Neuronal stem cell (in vitro differentiated cells): Measurements from ENCODE around the gene IGSF9.

Source experiments
- DNase-seq: peaks from one replicate; pipeline ENCODE4 v3.0.0-alpha.2; 2013; ENCODE audit warnings: low spot score
- H2AFZ ChIP-seq: one replicate; pipeline ENCODE4 v1.6.1; 2013; ENCODE audit warnings: mild to moderate bottlenecking, low read length, inconsistent platforms
- H2AK5ac ChIP-seq: 2 replicates; pipeline ENCODE4 v1.6.1; 2013; ENCODE audit warnings: low read depth, mild to moderate bottlenecking, inconsistent platforms, low read length, moderate library complexity, mixed read lengths
- H2BK120ac ChIP-seq: 2 replicates; pipeline ENCODE4 v1.6.1; 2013; ENCODE audit warnings: low read depth, mild to moderate bottlenecking, inconsistent platforms, low read length, moderate library complexity, mixed read lengths
- H2BK12ac ChIP-seq: one replicate; pipeline ENCODE4 v1.6.1; 2013; ENCODE audit warnings: low read length, inconsistent platforms
- H2BK15ac ChIP-seq: 2 replicates; pipeline ENCODE4 v1.6.1; 2013; ENCODE audit warnings: mild to moderate bottlenecking, low read length, inconsistent platforms, mixed read lengths
- H2BK5ac ChIP-seq: one replicate; pipeline ENCODE4 v1.6.1; 2013; ENCODE audit warnings: inconsistent platforms, mild to moderate bottlenecking, low read length, moderate library complexity
- H3K14ac ChIP-seq: one replicate; pipeline ENCODE4 v1.6.1; 2013; ENCODE audit warnings: low read length, inconsistent platforms
- H3K18ac ChIP-seq: 2 replicates; pipeline ENCODE4 v1.6.1; 2013; ENCODE audit warnings: low read length, inconsistent platforms
- H3K23ac ChIP-seq: 2 replicates; pipeline ENCODE4 v1.6.1; 2013; ENCODE audit warnings: low read depth, mild to moderate bottlenecking, mixed read lengths, low read length, inconsistent platforms; ENCODE audit not compliant: poor library complexity
- H3K27ac ChIP-seq: replicated peaks from 3 replicates; pipeline ENCODE4 v1.5.1; 2013; ENCODE audit warnings: low read length, inconsistent platforms
- H3K27me3 ChIP-seq, 3 experiments: 2 replicates each; pipeline ENCODE4 v1.6.1; 2013; ENCODE audit warnings: low read length in 3 of 3, mild to moderate bottlenecking in 2 of 3, inconsistent platforms in 1 of 3, low read depth in 1 of 3, mixed read lengths in 1 of 3, moderate library complexity in 1 of 3; ENCODE audit not compliant: control insufficient read depth in 3 of 3, insufficient read depth in 3 of 3
- H3K36me3 ChIP-seq, 2 donors: replicated peaks in 1 of 2; 2 replicates each; pipeline ENCODE4 v1.6.1; 2013; ENCODE audit warnings: low read length in 2 of 2; ENCODE audit not compliant: control insufficient read depth in 2 of 2, insufficient read depth in 2 of 2
- H3K4ac ChIP-seq: 2 replicates; pipeline ENCODE4 v1.6.1; 2013; ENCODE audit warnings: inconsistent platforms, mild to moderate bottlenecking, low read length, moderate library complexity
- H3K4me1 ChIP-seq, 2 donors: 1 replicate in 1 of 2; 2 replicates in 1 of 2; pipeline ENCODE4 v1.6.1; 2013; ENCODE audit warnings: low read length in 2 of 2, low read depth in 1 of 2; ENCODE audit not compliant: control insufficient read depth in 2 of 2, insufficient read depth in 1 of 2
- H3K4me2 ChIP-seq: one replicate; pipeline ENCODE4 v1.6.1; 2013; ENCODE audit warnings: mild to moderate bottlenecking, low read length, inconsistent platforms; ENCODE audit not compliant: insufficient read depth, poor library complexity, severe bottlenecking
- H3K4me3 ChIP-seq, 2 donors: 2 replicates each; pipeline ENCODE4 v1.5.1; 2013; ENCODE audit warnings: low read length in 2 of 2, mild to moderate bottlenecking in 2 of 2, inconsistent platforms in 1 of 2, moderate library complexity in 1 of 2
- H3K79me1 ChIP-seq: one replicate; pipeline ENCODE4 v1.6.1; 2013; ENCODE audit warnings: low read depth, mild to moderate bottlenecking, inconsistent platforms, low read length, moderate library complexity
- H3K9ac ChIP-seq: one replicate; pipeline ENCODE4 v1.6.1; 2013; ENCODE audit warnings: mild to moderate bottlenecking, low read depth, low read length, inconsistent platforms; ENCODE audit not compliant: poor library complexity
- H3K9me3 ChIP-seq, 2 donors: replicated peaks in 1 of 2; 2 replicates each; pipeline versions ENCODE3 to v1.6.1; 2013; ENCODE audit warnings: low read length in 2 of 2, mild to moderate bottlenecking in 2 of 2, inconsistent platforms in 1 of 2, low read depth in 1 of 2, mixed read lengths in 1 of 2, moderate library complexity in 1 of 2; ENCODE audit not compliant: control insufficient read depth in 2 of 2, insufficient read depth in 1 of 2
- H4K8ac ChIP-seq: one replicate; pipeline ENCODE4 v1.6.1; 2013; ENCODE audit warnings: low read depth, mild to moderate bottlenecking, inconsistent platforms, low read length, moderate library complexity
- H4K91ac ChIP-seq: one replicate; pipeline ENCODE4 v1.6.1; 2013; ENCODE audit warnings: low read length, low read depth, mild to moderate bottlenecking, inconsistent platforms; ENCODE audit not compliant: poor library complexity
- whole genome bisulfite sequencing, 2 donors: extraction: QIAGEN DNeasy Blood & Tissue Kit; methylation state at CpG; one replicate each; pipeline ENCODE4 v1.1.7; 2013; ENCODE audit warnings: missing lambda C conversion rate in 2 of 2, mixed read lengths in 1 of 2; ENCODE audit not compliant: insufficient read length in 2 of 2, insufficient replicate concordance in 1 of 2; ENCODE audit errors: extremely low coverage in 2 of 2; 5-methylcytosine and 5-hydroxymethylcytosine counted together

IGSF9 gene

DNA sequence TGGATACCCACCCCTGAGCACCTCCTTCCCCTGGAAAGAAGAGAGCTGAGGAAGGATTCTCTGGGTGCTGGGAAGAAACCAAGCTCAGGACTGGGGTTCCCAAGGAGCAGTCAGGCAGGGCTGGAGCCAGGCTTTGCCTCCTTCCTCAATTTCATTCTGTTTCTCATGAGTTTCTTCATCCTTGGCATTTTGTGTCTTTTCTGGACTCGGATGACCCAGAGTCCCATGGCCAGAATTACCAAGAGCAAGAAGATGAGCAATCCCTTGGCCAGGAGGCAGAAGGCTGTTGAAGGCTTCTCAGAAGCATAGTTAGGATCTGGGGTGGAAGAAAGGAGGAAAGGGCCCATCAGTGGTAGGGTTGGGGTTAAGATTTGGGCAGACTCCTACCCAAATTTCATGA is 6.1 kb upstream of the IGSF9 start:
- H3K4ac ChIP-seq: no peak overlapping the region
- no peak overlapping the region for H4K91ac ChIP-seq
- DNase-seq: no peak
- no peak overlapping the region for H2AFZ ChIP-seq
- no peak overlapping the region for H3K18ac ChIP-seq
- H3K9ac ChIP-seq: no peak overlapping the region
- no peak overlapping the region for H2BK5ac ChIP-seq
- H4K8ac ChIP-seq: no peak overlapping the region
- peaks cover 0 to 1% of the 10 kb centered on the region in 2 donors for H3K4me1 ChIP-seq
- H3K4me3 ChIP-seq: no peak overlapping the region
- no peaks in the 10 kb centered on the region for H3K79me1 ChIP-seq
- H3K9me3 ChIP-seq: no peaks in the 10 kb centered on the region
- H3K36me3 ChIP-seq: no peaks in the 10 kb centered on the region
- no peak overlapping the region for H2AK5ac ChIP-seq
- H3K27me3 ChIP-seq: peaks cover 0 to 73% (median 0%) of the 10 kb centered on the region in 3 experiments
- H3K23ac ChIP-seq: no peak overlapping the region
- no peak overlapping the region for H2BK15ac ChIP-seq
- H2BK12ac ChIP-seq: no peak overlapping the region
- H3K27ac ChIP-seq: no peak overlapping the region
- no peak overlapping the region for H3K14ac ChIP-seq
- no peak overlapping the region for H3K4me2 ChIP-seq
- no peak overlapping the region for H2BK120ac ChIP-seq
- WGBS, 2 donors: no CpG with 5 or more reads among the region's 1 CpG

DNA sequence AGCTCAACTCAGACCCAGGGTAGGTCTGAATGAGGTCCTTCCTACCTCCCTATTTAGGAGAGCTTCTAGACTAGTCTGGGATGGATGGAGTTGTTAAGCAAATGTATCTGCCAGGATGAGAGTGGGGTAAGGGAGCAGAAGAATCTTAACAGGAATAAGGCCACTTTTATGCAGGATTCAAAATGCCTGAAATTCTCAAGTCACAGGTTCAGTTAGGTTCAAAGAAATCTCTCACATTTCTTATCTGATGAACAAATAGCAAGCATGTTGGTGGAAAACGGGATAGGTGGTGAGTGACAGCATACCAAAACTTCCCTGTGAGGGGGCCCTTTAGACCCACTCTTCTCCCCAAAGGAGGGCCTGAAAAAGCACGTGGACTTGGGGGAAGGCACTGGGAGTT is 5.6 kb upstream of the IGSF9 start:
- no peak overlapping the region for H4K91ac ChIP-seq
- no peak overlapping the region for H3K4ac ChIP-seq
- H3K4me2 ChIP-seq: no peak overlapping the region
- H2BK5ac ChIP-seq: no peak overlapping the region
- H2BK15ac ChIP-seq: no peak overlapping the region
- no peak overlapping the region for H2AK5ac ChIP-seq
- no peak overlapping the region for H2BK12ac ChIP-seq
- H3K23ac ChIP-seq: no peak overlapping the region
- H3K27me3 ChIP-seq: peaks cover 0 to 74% (median 0%) of the 10 kb centered on the region in 3 experiments
- no peaks in the 10 kb centered on the region for H3K79me1 ChIP-seq
- no peaks in the 10 kb centered on the region for H3K9me3 ChIP-seq
- no peak overlapping the region for H3K27ac ChIP-seq
- no peak overlapping the region for H3K9ac ChIP-seq
- WGBS, 2 donors: no CpG with 5 or more reads among the region's 2 CpGs
- no peak overlapping the region for H3K14ac ChIP-seq
- no peak overlapping the region for H4K8ac ChIP-seq
- no peaks in the 10 kb centered on the region for H3K36me3 ChIP-seq
- peaks cover 0 to 3% of the 10 kb centered on the region in 2 donors for H3K4me1 ChIP-seq
- no peak overlapping the region for H3K4me3 ChIP-seq
- no peak overlapping the region for H2BK120ac ChIP-seq
- no peak overlapping the region for H3K18ac ChIP-seq
- H2AFZ ChIP-seq: no peak overlapping the region
- no peak for DNase-seq

DNA sequence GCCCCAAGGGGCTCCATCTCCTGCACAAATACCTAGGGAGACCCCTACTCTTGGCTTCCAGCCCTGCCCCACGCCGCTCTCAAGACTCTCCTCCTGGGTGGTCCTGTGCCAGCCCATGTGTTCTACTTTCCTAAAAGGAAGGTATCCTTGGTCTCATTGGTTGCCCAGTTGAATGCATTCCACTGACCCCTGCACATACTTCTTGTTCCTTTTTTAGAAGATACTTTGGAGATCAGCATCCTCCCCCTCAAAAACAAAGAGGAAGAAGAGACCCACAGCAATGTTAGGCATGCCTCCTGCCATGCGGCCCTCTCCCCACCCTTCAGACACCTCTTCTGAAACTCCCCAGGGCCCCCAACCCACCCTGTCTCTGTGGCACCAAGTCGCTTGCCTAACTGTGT is 4.6 kb upstream of the IGSF9 start:
- Histone ChIP-seq H2BK12ac (no peak overlapping the region), H3K4me1 (peaks cover 2 to 4% of the 10 kb centered on the region in 2 donors), H3K9ac (no peak overlapping the region), H3K14ac (no peak overlapping the region), H3K27ac (no peak overlapping the region), H4K91ac (no peak overlapping the region), H3K4ac (no peak overlapping the region), H3K27me3 (peaks cover 0 to 75% (median 0%) of the 10 kb centered on the region in 3 experiments), H2BK5ac (no peak overlapping the region), H2AK5ac (no peak overlapping the region), H3K4me3 (no peak overlapping the region), H3K4me2 (no peak overlapping the region), H2AFZ (no peak overlapping the region), H3K18ac (no peak overlapping the region), H3K36me3 (no peaks in the 10 kb centered on the region), H3K9me3 (no peaks in the 10 kb centered on the region), H3K79me1 (no peaks in the 10 kb centered on the region), H2BK15ac (no peak overlapping the region), H3K23ac (no peak overlapping the region), H2BK120ac (no peak overlapping the region), H4K8ac (no peak overlapping the region)
- no peak for DNase-seq
- WGBS, 2 donors: no CpG with 5 or more reads among the region's 4 CpGs

DNA sequence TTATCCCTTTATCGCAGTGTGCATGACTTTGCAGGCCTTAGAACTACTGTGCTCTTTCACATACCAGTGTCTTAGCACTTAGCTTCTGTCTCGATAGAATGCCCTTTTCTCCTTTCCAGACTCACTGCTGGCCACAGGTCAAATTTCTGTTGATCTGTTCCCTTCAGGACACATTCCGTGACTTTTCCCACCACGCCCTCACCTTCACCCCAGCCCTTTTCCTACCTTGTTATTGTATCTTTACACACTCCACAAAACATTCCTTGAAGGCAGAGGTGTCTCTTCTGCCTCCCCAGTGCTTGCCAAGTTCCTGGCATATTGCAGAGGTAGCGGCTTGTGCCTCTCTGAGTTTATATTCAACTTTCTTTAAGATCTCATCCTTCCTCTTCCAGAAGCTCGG is 3.7 kb upstream of the IGSF9 start:
- no peak overlapping the region for H3K4ac ChIP-seq
- no peak overlapping the region for H3K4me2 ChIP-seq
- no peak overlapping the region for H4K91ac ChIP-seq
- no peak overlapping the region for H3K14ac ChIP-seq
- no peak overlapping the region for H3K9ac ChIP-seq
- no peak overlapping the region for H4K8ac ChIP-seq
- H3K79me1 ChIP-seq: peaks cover 5% of the 10 kb centered on the region
- DNase-seq: no peak
- H2BK120ac ChIP-seq: no peak overlapping the region
- H3K23ac ChIP-seq: no peak overlapping the region
- no peak overlapping the region for H3K18ac ChIP-seq
- no peak overlapping the region for H2AK5ac ChIP-seq
- no peaks in the 10 kb centered on the region for H3K36me3 ChIP-seq
- H3K27ac ChIP-seq: no peak overlapping the region
- no CpG with 5 or more reads among the region's 6 CpGs for WGBS, 2 donors
- no peak overlapping the region for H2BK12ac ChIP-seq
- H3K9me3 ChIP-seq: no peaks in the 10 kb centered on the region
- H2BK15ac ChIP-seq: no peak overlapping the region
- H3K4me3 ChIP-seq: no peak overlapping the region
- H2AFZ ChIP-seq: no peak overlapping the region
- no peak overlapping the region for H2BK5ac ChIP-seq
- peaks cover 0 to 75% (median 0%) of the 10 kb centered on the region in 3 experiments for H3K27me3 ChIP-seq
- peaks cover 2 to 11% of the 10 kb centered on the region in 2 donors for H3K4me1 ChIP-seq
